GM20431 (cell line): ENCODE data around the gene CDKAL1.
"Not testable (repeated sequence)": the region's sequence is repeated elsewhere in the genome, so short reads cannot be mapped to it uniquely, and the experiment has no call there.

Experiments used
- in situ Hi-C: fragments of 300-500 bp; cut with MseI, MboI; formaldehyde crosslinking; loops from one replicate; pipeline ENCODE4 v1.15.0; 2020; ENCODE audit warnings: low sequenced_read_pairs; ENCODE audit not compliant: unreplicated experiment

Gene CDKAL1

DNA sequence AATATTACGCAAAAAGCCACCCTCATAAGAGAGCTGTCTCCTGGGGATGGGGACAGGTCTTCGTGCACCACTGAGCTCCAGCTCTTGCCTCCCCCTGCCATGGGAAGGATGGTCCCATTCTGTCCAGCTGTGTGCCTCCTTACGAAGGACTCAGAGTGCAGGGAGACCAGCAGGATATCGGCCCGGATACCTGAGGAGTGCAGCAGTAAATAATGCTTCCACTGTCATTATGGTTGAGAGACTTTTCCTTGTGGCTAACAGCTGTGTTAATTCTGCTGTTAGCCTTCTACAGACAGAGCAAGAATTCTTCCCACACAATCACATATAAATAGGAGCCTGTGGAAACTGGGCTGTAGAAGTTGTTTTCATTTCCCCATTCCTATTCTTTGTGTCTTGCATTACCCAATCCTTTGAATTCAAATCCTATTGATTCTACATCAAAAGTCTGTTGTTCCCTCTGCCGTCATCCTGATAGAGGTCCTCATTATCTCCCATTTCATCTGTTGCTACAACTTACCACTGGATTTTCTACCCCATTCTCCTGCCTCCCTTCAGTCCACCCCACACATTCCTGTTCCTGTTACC, 694.7 kb downstream of the CDKAL1 start:
- in situ Hi-C loops = no loop called here

DNA sequence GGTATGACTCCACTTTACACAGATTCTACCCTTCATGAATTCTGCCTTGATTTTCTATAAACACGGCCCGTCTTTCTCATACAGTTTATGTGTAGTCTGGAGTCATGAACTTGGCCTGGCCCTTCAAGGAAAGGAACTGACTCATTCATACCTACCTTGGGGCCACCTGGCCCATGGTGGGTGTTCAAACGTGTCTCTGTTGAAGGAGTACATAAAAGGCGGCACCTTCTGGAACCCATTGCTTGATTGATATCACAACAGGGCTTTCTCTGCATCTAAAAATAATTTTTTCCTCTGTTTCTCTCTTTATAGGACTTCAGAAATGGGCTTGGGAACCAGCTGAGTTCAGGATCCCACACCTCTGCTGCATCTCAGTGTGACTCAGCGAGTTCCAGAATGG, 696.3 kb downstream of the CDKAL1 start:
- in situ Hi-C loops = no loop called here

GRCh38 chr6:21235162-21235561, 700.9 kb downstream of the CDKAL1 start:
- in situ Hi-C loops = no loop called here

- in situ Hi-C loops = no loop called here
Measured at GRCh38 chr6:21238208-21238607, 704.0 kb downstream of the CDKAL1 start.

DNA sequence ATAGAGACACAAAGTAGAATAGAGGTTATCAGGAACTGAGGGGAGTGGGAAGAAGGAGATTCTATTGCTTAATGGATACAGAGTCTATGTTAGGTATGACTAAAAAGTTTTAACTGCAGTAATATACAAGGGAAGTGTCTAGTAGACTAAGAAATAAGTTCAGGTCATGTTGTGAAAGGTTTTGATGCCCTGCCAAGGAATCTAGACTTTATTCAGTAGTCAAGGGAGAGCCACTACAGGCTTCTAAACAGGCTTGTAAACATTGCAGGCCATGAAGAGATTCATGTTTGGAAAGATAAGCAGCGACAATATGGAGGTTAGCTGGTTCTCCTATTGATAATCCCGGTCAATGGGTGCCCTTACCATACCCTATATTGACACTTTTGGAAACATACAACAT, 706.5 kb downstream of the CDKAL1 start:
- in situ Hi-C loops = no loop called here

DNA sequence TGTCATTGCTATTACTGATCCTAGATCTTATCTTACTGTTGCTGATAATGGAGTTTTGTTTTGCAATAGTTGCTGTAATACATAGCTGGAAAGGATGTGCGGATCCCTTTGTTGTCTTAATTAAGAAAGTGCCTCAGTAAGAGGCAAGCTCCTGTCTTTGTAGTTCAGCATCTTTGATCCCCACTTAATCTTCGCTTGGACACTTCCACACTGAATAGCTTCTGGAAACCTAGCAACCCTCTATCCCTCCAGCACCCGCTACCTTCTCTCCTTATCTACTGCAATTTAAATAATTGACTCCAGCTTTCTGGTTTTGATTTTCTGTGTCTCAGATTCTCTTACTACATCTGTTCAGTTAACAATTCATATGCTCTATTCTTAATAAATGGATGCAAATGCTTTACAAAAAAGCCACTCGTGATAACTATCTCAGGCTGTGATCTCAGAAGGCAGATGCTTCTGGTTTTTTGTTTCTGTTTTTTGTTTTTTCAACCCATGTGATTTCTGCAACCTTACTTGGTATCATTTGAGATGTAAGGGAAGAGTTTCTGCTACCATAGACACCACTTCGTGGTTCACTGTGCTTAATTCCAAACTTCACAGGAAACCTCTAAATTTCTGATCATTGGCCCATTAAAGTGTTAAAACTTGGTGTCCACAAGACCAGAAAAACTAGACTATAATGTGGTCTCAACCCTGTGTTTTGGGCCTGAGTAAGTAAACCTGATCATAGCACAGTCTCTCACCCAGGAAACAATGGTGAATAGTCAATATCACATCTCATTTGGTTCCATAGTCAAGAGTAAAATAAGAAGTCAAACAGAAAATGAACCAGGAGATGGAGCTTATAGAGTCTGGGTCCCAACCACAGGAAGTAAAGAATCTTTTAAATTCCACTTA, 707.2 kb downstream of the CDKAL1 start:
- in situ Hi-C loops = no loop called here

DNA sequence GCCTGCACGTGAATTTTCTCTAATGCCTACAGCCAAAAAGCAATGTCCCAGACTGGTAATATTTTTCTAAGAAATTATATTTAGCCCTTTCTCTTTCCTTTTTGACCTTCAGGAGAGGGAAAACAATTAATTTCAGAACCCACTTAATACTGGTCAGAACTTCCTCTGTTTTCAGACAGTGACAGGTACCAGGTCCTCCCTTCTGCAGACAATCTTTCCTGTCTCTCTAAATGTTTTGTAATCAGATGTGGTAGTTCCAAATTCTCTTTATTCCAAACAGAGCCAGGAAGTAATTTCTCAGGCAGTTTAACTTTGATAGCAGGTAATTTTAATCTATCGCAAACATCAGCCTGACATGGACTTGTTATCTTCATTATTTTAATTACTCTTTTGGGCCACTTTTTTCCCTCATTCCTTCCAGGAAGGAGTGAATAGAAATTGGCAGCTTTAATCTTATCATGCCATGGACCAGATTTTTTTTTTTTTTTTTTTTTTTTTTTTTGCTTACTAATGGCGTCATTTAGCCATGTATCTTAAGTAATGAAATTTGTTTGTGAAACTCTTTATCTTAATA, 710.7 kb downstream of the CDKAL1 start:
- in situ Hi-C loops = no loop called here

DNA sequence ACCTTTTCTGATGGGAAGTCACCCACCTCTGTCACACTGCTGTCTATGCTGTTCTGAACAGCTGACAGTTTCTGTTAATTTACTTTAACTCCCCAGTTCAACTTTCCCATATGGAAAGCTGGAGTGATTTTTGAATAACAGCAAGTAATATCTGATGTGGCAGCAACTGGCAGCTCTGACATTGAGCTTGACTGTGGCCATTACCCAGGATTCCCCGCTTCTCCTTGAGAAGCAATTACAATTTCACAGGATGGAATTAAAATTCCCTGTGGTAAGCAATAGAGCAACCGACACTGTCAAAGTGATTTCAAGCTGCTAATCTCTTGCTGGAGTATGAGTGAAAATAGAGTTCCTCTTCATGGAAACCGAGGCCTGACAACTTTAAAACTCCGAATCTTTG, 711.2 kb downstream of the CDKAL1 start:
- in situ Hi-C loops = no loop called here

- in situ Hi-C loops = no loop called here
Measured at GRCh38 chr6:21246075-21246474, 711.8 kb downstream of the CDKAL1 start.

- in situ Hi-C loops = not testable (repeated sequence)
Measured at GRCh38 chr6:21254460-21254859, 720.2 kb downstream of the CDKAL1 start.

- in situ Hi-C loops = no loop called here
Measured at GRCh38 chr6:21256197-21256596, 721.9 kb downstream of the CDKAL1 start.

DNA sequence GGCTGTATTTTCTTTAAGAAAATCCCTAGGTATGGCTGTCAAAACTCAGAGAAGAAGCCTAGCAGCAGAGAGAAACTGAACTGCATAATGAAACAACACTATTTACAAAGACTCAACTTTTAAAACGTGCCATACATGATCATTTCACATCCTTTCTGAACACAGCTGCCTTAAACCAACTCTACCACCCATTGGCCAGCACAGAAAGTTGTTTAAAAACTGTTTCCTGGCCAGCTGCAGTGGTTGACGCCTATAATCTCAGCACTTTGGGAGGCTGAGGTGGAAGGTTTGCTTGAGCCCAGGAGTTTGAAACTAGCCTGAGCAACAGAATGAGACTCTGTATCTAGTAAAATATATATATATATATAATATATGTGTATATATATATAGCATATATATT, 722.9 kb downstream of the CDKAL1 start:
- in situ Hi-C loops = no loop called here

DNA sequence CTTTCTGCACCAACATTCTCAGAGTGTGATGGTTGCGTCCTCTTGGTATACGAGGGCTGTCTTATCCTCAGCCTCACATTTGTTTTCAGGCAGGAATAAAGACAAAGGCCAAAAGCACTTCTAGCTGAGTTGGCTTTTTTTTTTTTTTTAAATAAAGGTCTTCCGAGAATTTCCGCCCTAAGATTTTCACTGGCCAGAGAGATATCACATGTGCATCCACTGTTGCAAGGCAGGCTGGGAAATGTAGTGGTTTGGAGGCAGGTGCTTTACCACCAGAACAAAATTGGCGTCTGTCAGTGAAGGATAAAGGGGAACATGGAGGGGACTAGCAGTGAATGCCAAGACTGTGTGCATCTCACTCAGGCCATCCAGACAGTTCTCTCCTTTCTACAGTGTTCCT, 724.4 kb downstream of the CDKAL1 start:
- in situ Hi-C loops = no loop called here

DNA sequence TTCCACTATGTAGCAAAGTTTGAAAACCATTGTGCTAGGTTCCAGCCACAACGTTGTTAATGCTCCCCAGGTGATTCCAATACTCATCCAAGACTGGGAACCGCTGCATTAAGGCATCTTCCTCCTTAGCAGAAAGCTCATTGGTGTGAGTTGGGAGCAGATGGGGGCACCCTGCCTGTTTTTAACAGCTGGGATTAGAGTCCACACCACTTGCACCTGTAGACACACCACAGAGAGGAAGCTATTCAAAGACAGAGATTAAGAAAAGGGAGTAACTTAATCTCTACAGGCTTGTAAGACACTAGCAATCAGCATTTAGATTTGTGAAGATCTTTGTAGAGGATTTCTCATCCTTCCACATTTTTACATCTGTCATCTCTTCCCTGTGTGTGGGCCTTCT, 725.4 kb downstream of the CDKAL1 start:
- in situ Hi-C loops = no loop called here

GRCh38 chr6:21262504-21262903, 728.2 kb downstream of the CDKAL1 start:
- in situ Hi-C loops = no loop called here

DNA sequence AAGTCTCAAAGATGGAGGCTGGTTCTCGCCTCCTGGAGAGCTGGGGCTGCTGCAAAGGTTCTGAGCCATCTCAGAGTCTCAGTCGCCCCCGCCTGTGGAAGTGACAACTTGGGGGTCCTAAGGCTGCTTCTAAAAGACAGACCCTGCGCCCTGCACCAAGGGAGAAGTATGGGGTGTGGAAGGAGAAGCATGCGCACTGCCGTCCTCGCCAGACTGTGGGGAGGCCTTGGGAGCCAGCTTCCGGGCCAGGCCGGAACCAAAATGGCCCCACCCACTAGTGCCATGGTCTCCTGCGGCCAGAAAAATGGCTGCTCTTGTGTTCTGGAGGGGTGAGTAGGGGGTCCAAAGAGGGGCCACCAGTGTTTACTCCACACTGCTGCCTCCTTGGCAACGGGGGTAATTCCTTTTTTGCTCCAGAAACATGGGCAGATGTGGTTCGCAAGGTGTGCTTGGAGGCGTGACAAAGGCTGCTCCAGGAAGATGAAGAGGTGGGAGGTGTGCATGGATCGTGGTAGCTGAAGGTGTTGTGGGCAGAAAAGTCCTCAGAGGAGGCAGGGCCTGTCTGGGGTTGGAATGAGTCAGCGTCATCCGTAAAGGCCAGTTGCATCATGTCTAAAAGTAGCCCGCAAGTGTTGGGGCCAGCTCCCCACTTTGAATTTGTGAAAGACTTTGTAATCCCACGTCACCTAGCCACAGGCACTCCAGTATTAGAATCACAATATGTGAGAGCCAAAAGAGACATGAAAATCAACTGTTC, 729.5 kb downstream of the CDKAL1 start:
- in situ Hi-C loops = no loop called here

DNA sequence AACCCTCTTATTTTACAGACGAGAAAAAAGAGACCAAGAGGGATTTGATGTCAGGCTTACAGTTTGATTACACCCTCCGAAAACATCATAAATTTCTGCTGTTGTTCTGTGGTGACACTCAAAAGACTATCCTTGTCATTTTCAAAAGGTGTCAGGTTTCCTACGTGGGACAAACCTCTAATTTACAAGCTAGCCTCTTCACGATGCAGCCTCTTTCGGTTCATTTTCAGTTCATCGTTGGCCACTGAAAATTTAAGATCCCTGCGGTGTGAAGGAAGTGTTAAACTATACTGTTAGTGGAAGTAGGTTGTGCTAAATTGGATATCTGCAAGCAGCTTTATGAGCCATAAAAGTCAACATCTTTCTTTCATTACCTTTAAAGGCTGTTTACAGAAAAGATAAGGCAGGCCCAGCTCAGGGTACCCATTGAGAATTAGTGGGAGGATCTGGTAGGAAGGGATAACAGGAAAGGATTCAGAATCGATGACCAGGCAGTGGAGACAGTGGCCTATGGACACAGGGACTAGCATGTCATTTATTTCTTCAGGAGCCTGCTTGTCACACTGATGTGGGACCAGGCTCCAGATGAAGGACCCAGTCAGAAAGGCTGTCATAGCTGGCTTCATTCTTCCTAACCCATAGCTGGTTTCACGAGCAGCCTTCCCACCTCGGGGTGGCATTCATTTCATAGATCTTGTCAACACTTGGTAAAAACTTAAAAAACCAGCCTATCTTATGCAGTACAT, 730.2 kb downstream of the CDKAL1 start:
- in situ Hi-C loops = no loop called here

GRCh38 chr6:21265034-21265729, 730.9 kb downstream of the CDKAL1 start:
- in situ Hi-C loops = no loop called here

DNA sequence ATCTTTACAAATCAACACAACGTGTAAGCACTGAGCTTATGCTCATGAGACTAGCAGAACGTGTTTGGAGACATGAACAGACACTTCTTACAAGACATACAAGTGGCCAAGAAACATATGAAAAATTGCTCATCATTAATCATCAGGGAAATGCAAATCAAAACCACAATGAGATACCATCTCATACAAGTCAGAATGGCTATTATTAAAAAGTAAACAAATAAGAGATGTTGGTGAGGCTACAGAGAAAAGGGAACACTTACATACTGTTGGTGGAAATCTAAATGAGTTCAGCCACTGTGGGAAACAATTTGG, 731.4 kb downstream of the CDKAL1 start:
- in situ Hi-C loops = no loop called here
